NCI-H1694 treated with DMSO at 0.1 percent for 48 hours (cell line): ENCODE measurements around the gene C11orf91.
"Not testable (repeated sequence)": the region's sequence is repeated elsewhere in the genome, so short reads cannot be mapped to it uniquely, and the experiment has no call there.

Experiments
- DNase-seq: peaks from one replicate; lab custom pipeline; 2025; lab: John Stamatoyannopoulos, UW

C11orf91 gene

DNA sequence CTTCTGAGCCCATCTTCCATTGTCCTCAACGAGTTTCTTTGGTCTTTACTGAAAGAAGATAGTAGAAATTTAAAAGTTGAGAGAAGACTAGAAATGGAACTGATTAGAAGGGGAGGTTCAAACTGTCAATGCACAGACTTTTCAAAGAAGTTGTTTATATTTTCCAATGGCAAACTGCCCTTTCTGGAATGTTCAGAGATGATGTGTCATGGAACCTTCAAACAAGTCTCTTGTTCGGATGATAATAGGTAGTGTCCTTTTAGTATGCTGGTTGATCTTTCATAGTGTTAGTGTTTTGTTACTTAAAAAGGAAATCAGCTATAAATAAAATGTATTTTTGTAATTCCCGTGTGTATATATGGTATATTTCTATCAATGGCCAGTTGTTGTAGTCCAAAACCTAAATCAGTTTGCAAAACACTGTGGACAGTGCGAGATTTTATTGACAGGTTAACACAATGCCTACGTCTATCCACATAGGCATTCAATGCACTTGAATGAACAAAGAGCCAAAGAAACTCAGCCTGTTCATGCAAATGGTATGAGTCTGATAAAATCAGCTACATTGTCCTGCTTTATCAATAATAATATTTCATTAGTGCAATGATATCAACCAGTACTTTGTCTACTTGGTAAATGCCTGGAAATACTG is 30.9 kb downstream of the C11orf91 start:
- DNase-seq = no peak

DNA sequence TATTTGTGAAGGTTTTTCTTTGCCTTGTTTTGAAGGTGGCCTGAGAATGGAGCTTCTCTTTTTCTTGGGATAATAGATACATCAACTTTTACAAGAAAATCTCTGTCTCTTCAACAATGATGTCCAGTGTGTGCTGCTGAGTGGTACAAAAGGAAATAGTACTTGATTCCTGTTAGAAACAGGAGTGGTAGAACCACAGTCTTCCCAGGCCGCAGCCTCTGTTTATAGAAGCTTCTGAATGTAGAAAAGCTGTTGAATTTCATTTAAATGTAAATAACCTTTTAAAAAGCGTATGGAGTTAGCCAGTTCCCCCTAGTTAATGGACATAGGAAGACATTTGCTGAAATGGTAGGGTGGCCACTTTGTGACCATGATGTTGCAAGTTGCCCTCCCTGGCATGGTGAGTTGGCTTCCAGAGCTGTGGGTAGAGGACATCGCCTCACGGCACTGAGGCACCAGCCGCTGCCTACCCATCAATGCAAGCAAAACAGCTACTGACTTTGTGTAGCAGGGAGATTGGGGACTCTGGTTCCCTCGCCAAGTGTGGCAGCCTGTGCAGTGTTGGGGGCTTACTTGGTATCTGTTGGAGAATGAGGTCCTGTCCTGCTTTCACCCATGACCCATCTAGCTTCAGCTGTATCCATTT is 31.6 kb downstream of the C11orf91 start:
- no peak for DNase-seq

DNA sequence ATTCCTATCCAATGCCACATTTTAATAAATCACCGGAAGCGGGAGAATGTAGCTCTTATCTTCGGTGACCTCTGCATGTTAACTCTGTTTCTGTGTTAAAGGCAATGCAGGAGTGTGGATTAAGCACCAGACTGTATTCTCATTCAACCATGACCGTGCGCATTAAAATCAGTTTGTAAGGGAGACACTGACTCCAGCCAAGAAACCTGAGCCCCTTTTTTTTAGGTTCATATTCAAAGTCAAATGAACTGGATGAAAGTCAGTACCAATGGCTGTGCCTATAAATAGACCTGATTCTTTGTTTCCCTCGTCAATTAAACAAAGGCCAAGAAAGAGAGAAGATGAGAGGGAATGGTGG is 32.2 kb downstream of the C11orf91 start:
- no peak for DNase-seq

DNA sequence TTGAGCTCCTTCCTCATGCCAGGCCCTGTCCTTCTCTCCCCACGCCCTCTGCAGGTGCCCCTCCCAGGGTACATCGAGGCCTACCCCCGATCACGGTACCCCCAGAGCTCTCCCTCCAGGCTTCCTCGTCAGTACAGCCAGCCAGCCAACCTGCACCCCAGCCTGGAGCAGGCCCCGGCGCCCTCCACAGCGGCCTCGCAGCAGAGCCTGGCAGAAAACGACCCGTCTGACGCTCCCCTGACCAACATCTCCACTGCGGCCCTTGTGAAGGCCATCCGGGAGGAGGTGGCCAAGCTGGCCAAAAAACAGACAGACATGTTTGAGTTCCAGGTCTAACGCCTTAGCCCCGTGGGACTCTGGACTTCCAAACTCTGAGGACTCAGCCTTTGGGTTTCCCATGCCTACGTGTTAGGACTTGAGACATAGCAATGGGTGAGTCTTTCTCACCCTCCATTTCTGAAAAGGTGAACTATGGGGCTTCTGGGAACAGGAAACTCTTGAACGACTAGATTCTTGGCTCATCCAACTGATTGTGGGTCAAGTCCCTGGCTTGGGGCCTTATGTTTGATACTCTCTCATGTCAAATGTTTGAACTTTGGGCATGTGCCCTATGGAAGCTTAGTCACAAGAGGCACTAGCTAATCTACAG is 32.7 kb downstream of the C11orf91 start:
- DNase-seq = no peak

DNA sequence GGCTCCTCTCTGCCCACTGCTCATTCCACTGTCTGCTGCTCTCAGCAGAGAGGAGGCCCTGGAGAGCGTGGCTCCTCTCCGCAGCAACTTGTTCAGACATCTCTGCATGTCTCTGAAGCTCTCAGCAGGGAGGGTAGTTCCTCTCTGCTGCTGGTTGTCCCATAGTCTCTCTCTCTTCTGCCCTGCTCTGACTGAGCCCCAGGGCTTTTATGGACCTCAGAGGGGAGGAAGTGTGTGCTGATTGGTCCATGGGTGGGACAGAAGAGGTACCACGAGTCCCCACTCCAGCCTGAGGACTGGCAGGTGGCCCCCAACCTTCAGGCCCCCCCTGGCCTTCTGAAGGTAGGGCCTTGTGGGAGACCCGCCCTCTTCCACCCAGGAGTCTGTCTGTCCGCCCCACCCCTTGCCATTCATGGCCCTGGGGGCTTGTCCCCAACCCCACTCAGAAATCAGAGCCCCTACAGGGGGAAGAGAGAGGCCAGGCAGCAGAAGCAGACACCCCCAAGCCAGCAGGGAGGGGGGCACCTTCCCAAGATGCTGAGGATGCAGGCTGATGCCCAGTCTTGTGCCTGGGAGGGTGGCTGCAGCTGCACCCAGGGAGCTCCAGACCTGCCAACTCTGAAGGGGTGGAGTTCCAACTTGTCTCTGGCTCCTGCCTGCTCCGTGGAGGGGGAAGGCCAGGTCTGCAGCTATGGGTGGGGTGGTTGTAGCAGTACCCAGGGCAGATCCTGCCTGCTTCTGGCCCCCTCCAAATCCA is 35.1 kb downstream of the C11orf91 start:
- DNase-seq = no peak

DNA sequence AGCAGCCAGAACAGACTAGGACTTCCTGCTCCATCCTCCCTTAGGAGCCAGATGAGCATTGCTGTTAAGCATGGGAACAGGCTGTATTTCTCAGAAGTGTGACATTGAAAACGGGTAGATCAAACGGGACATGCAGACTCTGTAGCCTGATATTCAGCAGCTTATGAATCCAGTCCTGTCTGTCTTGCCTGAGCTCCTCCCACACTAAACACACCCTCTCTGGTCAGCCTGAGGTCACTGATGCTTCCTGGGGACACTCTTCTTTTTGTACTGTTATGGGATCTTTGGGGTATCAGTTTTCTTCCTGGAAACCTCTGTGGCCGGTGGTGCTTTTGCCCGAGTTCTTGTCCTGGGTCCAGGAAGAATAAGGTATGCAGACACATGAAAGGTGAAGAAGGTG is 35.8 kb downstream of the C11orf91 start:
- DNase-seq = no peak

DNA sequence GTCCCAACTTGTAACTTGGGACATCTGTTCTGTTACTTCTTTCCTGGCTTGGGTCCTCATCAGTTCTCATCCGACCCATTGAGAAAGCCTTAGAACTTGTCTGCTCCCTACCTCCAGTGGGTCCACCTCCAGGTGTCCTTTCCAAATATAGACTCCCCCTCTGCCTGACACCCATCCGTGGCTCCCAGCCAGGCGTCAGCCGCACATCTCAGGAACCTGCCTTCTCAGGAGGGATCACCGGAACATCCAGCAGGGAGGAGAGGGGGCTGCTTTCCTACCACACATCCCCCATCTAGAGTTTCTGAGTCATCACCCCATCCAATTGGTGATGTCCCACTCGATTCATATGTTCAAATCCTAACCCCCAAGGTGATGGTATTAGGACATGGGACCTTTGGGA is 36.5 kb downstream of the C11orf91 start:
- no peak for DNase-seq

DNA sequence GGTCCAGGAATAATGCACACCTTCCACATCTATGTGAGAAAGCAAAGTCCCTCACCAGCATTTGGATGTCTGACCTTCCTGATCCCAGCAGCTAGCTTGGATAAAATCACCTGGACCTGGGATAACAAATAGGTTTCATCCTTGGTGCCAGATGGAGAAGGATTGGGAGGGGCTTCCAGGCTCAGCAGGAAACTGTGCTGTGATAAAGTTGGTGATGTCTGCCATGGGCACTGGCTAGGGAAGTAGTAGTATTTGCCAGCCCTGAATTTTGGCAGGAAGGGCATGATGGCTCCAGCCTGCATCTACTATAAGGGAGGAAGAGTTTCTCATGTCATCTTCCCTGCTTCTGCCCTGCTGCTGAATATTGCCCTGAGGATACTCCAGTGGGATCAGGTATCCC is 37.5 kb downstream of the C11orf91 start:
- no peak for DNase-seq

DNA sequence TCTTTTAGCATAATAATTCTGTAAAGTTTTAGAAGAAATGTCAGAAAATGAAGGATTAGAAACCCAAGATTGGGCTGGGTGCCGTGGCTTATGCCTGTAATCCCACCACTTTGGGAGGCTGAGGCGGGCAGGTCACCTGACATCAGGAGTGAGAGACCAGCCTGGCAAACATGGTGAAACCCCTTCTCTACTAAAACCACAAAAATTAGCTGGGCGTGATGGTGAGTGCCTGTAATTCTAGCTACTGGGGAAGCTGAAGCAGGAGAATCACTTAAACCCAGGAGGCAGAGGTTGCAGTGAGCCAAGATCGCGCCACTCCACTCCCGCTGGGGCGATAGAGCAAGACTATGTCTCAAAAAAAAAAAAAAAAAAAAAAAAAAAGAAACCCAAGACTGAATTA is 39.1 kb downstream of the C11orf91 start:
- not testable (repeated sequence) for DNase-seq

DNA sequence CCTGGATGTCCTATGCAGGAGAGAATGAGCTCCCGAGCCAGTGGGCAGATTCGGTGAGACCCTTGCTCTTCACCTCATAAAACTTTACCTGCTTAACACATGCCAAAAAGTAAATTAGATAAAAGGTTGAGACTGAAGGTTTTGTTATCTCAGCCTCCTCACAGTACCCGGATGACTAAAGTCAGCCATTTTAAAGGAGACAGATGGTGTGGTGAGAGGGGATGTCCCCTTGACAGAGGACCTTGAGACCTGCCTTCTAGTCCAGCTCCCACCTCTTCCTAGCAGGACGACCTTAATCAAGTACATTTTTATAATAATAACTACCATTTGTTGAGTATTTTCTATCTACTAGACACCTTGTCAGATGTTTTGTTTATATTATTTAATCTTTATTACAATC is 39.7 kb downstream of the C11orf91 start:
- no peak for DNase-seq

DNA sequence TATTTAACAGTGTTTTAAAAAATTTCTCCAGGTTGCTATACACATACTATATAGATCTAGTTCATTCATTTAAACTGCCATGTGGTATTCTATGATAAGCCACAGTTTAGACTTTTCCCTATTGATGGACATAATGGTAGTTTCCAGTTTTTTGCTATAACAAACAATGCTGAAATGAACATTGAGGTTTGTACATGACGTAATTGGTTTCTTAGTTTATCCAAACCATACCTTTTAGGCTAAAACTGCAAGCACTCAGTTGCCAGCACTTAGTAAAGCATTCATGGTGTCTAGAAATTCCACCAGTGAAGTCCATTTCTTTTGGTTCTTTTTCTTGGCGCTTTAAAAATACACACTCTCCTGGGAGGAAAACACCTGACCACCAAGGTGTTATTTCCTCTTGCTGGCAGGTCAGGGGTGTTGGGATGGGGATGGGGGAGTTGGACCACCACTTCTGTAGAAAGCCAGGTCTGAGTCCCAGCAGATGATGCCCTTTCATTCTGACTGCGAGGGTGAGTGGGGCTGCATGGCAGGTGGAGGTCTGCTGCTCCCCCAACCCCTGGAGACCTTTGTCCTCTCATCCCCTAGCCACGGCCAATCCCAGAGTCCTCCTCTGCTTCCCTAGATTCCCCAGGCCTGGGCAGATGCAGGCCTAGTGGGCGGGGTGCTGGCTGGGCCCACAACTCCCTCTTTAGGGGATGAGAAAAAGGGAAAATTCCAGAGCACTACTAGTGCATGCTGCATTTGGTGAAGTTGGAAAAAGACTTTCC is 41.1 kb downstream of the C11orf91 start:
- no peak for DNase-seq

DNA sequence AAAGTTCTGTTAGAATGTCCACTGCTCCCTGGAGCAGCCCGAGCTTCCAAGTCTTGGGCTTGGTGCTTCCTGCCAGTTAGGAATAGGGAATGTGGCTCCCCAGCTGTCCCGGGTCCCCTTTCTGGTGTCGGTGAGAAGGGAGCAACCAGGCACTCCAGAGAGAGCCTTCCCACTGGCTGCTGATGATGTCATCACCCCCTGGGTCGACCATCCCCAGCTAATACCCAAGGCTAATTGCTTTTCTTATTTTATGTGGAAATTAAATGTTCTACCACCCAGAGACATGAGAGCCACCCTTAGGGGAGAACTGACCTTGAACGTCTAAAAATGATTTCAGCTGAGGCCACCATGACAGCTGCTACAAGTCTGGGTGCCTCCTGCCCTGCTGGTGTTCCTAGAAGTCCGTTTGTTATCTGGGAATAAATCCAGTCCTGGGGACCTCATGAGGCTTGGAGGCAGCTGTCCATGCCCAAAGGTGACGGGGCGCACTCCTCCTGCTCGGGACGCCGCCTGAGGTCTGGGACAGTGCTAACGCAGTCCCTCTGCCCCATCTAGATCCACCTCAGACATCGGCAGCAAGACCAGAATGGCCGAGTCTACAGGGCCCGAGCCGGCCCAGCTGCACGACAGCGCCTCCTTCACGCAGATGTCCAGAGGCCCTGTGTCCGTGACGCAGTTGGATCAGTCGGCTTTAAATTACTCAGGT is 42.3 kb downstream of the C11orf91 start:
- DNase-seq = no peak

DNA sequence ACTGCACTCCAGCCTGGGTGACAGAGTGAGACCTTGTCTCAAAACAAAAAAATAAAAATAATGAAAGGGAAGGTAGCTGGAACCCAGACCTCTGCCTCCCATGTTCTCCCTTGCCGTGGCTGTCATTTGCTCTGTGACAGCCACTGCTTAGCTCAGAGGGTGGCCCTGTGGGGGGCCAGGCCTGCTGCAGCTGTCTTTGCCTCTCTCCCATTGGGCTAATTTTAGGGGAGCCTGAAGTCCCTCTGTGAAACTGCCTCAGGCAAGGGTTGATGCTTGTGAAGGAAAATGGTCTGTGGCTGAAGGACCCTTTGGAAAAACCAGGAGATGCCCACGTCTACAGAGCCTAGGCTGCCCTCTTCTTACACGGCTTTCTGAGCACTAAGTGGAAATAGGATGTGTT is 42.9 kb downstream of the C11orf91 start:
- DNase-seq = no peak

DNA sequence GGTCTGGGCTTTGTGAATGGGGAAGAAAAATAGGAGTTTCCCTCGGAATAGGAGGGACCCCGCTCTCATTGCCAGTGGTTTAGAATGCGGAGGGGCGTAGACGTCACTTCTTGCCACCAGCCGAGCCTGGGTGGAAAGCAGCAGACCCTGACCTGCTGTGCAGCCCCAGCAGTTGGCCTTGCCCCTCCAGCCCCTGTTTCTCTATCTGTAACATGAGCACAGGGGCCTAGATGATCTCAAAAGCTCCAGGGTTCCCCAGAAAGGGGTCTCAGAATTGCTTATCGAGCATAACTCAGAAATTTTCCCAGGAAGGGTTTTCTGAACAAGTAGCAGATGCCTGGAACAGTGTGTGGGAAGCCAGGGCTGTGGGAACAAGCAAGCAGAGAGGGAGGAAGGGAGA is 43.9 kb downstream of the C11orf91 start:
- DNase-seq = no peak

DNA sequence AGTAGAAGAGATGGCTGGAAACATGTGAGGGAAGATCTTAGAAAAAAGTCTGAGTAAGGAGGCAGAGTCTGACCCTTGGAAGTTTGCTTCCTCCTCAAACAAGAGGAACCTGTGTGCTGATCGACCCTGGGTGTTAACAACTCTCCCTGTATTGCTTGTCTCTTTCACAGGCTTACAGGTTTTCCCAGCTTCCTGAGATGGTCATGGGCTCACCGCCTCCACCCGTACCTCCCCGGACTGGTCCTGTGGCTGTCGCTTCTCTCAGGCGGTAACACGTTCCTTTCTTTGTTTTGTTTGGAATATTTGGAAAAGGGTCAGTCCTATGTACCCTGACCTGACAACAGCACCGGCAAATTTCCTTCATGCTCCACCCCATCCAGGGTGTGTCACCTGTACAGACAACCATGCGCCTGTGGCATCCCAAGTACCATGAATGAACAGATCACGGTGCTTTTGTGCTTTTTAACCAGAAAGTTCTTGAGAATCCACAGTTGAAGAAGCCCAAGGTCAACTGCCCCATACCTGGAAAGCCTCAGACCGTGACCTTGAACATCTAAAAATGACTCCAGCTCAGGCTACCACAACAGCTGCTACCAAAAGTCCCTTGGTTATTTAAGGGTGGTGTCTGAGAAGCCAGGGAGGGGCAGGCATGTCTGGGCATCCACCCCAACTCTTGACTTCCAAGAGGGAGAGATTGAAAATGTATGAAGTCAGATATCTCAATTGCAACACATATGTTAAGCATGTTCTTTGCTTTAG is 44.6 kb downstream of the C11orf91 start:
- DNase-seq = no peak

DNA sequence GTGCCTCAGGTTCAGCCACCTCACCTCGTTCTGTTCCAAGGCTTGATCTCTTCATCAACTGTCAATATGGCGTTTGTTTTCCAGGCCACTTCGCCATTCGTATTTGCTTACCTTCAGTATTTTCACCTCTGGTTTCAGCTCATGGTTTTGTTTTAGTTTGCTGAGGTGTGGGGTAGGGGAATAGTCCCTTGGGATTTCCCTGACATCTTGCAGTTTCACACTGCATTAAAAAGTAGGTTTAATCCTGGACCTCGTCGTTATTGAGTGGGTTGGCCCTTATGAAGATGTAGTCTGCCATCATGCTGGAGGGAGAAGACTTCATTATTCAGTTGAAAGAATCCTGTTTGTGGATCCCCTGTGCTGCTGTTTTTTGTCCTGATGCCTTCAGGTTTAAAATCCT is 46.0 kb downstream of the C11orf91 start:
- no peak for DNase-seq

DNA sequence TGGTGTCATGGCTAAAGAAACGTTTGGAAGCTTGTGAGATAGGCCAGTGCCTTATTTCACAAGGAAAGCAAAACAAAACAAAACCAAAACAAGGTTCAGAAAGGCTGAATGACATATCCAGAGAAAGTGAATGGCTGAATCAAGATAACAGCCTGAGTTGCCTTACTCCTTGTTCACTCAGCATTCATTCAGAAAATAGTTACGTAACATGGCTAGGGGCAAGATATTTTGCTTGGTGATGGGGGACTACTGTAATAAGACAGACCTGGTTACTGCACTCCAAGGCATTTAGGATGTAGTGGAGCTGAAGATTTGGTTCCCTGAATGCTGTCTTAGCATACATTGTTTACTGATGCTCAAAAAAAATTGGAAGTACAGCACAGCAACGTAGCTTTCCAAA is 47.7 kb downstream of the C11orf91 start:
- DNase-seq = no peak

DNA sequence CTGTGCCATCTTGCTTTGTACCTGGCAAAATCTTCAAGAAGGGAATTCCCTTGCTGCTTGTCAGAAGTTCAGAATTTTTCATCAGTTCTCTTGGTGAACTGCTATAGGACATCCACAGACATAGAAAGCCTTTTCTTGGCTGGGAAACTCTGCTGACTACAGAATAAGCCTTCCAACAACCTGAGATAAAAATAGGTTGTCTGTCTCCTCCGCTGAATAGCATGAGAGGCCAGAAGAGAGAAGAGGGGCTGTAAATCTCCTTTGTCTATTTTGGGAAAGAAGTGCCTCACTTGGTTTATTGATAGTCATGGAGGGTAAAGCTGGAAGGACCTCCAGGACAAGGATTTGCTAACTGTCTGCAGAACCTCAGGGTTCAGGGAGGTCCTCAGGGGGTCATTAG is 48.2 kb downstream of the C11orf91 start:
- no peak for DNase-seq

DNA sequence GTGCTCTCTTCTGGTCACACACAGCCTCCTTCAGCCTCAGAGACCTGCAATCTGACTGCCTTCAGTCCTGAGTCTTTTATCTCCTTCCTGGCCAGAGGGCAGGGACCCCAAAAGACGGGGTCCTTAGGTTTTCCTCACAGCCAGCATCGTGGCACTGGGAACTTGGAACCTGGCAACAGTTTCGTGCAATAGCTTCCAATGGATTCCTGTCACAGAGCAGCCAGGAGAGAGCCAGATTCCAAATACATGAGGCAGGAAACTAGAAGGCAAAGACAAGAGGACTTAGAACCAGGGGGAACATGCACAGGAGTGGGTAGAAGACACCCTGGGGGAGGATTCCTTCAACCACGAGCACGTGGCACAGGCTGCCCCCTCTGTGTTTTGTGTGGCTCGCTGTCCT is 48.6 kb downstream of the C11orf91 start:
- no peak for DNase-seq

DNA sequence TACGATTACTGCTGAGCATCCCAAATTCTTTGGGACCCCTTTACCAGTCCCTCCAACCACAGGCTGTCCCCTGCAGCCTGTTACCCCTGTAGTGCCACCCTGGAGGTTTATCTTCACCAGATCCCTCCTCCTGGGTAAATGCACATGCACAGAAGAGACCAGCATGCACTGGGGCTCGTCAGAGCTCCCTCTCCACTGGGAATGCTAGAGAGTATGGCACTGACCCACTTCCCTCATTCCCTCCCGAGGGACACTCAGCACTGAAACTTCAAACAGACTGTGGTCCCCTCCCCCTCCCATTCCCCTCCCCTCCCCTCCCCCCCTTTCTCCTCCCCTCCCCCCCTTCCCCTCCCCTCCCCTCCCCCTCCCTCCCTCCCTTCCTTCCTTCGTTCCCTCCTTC is 49.1 kb downstream of the C11orf91 start:
- DNase-seq = no peak

DNA sequence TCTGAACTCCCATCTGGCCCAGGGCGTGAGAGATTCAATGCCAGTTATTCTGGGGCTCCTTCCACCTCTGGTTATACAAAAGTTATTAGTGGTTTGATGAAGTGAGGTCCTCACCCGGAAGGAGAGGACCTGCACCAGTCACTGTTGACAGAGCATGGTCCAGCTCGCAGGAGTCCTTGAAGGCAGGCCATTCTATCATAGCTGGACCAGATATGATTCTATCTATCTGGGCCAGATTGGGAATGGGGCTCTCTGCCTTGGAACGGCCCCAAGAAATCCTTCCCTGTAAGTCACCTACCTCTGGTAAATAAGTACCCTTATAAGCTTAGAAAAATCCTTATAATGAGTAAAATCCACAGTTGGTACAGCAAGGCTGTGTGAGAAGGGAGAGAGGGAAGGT is 50.7 kb downstream of the C11orf91 start:
- DNase-seq = no peak
